ENCODE data around the gene MED12L.

Gene MED12L

GRCh38 chr3:151346292-151346691 lies 260.8 kb downstream of the MED12L start:
- no peak for TF ChIP-seq CTCF (IDR thresholded peaks at IDR 0.05)

DNA sequence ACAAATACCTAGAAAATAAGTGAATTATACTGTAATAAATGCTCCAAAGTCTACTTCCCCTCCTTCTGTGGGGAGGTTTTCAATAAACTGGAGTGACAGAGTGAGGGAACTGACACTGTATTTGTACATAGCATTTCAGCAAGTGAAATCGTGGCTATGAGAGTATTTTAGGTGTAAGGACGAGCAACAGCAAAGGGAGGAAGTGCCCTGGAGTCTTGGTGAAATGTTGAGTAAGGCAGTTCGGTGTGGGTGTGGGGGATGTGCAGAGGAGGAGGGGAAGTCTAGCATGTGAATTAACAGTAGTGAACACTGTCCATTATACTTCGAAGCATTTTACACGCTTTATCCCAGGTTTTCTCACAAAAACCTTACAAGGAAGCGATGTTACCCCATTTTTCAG lies 262.0 kb downstream of the MED12L start:
- no peak for TF ChIP-seq CTCF (IDR thresholded peaks at IDR 0.05)

- no peak for TF ChIP-seq CTCF (IDR thresholded peaks at IDR 0.05)
Observed at GRCh38 chr3:151350656-151351055, 265.2 kb downstream of the MED12L start.

GRCh38 chr3:151351219-151351618 lies 265.8 kb downstream of the MED12L start:
- TF ChIP-seq CTCF (IDR thresholded peaks at IDR 0.05) = no peak

DNA sequence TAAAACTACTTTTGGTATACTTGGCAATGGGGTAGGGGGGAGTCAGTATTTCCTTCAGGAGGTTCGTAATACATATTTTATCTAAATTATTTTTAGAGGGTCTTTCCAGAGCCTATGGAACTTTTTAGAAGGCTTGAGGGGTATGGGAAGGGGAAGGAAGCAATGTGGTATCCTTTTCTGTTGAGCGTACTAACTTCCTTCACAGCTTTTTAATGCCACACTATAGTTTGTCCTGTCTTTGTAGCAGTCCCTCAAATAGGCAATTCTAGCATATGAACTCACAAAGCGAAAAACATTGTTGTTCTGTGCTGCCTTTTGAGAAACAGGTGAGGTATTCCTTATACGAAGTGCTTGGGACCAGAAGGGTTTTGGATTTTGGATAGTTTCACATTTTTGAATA lies 266.2 kb downstream of the MED12L start:
- no peak for TF ChIP-seq CTCF (IDR thresholded peaks at IDR 0.05)

DNA sequence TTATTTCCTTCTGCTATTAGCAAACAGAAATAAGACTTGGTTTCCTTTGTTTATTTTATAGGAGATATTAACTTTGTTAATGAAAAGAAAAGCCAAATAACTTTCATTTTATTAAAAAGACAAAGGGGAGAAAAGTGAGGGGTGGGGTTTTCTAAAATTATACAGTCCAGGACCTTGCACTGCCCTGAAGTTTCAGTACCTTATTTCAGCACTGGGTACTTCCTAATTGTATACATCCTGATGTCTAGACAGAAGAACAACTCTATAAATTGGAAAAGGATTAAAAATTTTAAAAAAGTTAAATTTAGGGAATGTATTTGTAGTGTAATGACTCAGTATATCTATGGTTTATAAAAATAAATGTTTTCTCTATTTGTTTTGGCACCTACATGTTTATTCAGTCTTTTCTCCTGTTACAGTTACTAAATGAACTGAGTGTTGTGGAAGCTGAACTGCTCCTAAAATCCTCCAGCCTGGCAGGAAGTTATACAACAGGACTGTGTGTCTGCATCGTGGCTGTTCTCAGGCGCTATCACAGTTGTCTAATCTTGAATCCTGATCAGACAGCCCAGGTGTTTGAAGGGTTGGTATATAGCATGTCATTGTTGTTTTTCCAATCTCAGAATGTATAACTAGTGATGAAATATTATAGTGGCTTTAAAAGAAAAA lies 271.5 kb downstream of the MED12L start:
- TF ChIP-seq CTCF (IDR thresholded peaks at IDR 0.05) = no peak

DNA sequence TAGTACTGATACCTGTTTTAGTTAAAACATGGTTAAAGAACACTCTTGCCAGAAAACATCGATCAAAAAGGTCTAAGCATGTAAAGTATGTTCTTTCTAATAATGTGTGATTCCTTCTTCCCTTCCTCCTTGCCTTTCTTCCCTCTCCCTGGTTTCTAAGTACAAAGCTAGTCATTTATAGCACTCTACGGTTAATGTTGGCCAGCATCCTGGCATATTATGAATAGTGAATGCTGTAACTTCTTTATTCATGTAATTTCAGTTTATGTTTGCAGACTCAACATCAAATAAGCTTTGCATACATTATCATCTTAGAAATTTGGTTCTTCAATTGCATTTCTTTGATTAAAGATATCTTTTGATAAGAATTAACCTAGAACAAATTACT lies 272.0 kb downstream of the MED12L start:
- no peak for TF ChIP-seq CTCF (IDR thresholded peaks at IDR 0.05)

DNA sequence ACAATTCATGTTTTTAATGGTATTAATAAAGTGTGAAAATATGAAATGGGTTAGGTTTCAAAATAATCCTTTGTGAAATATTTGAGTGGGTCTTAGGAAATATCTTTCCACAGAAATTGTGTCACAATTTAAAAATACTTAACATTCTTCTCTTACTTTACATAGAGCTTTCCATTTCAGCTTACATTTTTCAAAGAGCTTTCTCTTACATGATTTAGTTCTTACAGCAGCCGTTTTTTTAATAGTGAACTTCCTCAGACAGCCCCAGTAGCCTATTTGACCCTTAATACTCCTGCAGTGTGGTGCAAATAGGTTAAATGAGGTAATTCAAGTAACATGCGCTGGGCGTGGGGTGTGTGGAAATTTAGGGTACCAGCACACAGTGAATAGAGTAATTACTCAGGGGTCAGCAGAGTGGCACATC lies 277.3 kb downstream of the MED12L start:
- no peak for TF ChIP-seq CTCF (IDR thresholded peaks at IDR 0.05)
